ENCODE results near the gene RNF212.

GRCh38 chr4:1137063-1137776 is 23.9 kb upstream of the RNF212 start:
- TF ChIP-seq CTCF (IDR thresholded peaks at IDR 0.05) (no peak), POLR2AphosphoS5 (IDR thresholded peaks at IDR 0.05) (no peak)

Data from upper lobe of left lung (tissue), 4 donors.